Gastroesophageal sphincter (tissue), 3 donors: ENCODE measurements around the gene RXYLT1.

ENCODE experiments used
- EP300 ChIP-seq: sonication (generic); formaldehyde crosslinking; IDR thresholded peaks from one replicate; pipeline ENCODE4 v1.6.1; 2017; ENCODE audit warnings: antibody characterized with exemption, mild to moderate bottlenecking
- POLR2A ChIP-seq, 2 donors: fragments of 450-650 bp; IDR thresholded peaks; one replicate each; pipeline ENCODE4 v1.6.1; 2017; ENCODE audit warnings: antibody characterized with exemption in 2 of 2, mild to moderate bottlenecking in 2 of 2, moderate library complexity in 1 of 2
- POLR2AphosphoS5 ChIP-seq: sonication (generic); formaldehyde crosslinking; IDR thresholded peaks from one replicate; pipeline ENCODE4 v1.6.1; 2017; ENCODE audit warnings: antibody characterized with exemption
- TF ChIP-seq, protein P1 (sequence below), 4 experiments: fragments of 200-600 bp in 2 of 4; fragments of 450-650 bp in 2 of 4; sonication (generic) in 1 of 4; IDR thresholded peaks; one replicate each; pipeline ENCODE4 v1.5.1; 2017 to 2019; ENCODE audit warnings: antibody characterized with exemption in 4 of 4, mild to moderate bottlenecking in 2 of 4, moderate library complexity in 2 of 4

DNA sequence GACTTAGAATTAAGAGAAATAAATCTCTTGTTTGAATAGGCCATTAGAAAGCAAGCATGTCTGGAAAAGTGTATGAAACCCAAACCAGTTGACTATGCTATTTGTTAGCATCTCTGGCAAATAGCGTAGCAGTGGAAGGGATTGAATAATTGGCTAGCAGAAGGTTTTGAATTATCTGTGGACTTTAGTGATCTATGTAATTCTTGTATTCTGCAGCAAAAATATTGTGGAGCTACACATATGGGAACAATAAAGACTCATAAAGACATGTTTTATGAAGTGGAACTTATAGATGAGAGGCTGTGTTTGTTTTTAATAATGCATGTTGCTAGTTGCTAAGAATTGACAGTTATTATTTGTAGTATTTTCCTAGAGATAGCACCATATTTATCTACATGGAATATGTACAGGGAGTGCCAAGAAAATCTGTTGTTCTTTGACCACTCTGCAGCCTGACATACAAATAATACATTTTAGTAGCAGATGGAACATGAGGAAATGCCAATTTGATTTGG, 69.5 kb downstream of the RXYLT1 start:
- TF ChIP-seq, protein P1, sequence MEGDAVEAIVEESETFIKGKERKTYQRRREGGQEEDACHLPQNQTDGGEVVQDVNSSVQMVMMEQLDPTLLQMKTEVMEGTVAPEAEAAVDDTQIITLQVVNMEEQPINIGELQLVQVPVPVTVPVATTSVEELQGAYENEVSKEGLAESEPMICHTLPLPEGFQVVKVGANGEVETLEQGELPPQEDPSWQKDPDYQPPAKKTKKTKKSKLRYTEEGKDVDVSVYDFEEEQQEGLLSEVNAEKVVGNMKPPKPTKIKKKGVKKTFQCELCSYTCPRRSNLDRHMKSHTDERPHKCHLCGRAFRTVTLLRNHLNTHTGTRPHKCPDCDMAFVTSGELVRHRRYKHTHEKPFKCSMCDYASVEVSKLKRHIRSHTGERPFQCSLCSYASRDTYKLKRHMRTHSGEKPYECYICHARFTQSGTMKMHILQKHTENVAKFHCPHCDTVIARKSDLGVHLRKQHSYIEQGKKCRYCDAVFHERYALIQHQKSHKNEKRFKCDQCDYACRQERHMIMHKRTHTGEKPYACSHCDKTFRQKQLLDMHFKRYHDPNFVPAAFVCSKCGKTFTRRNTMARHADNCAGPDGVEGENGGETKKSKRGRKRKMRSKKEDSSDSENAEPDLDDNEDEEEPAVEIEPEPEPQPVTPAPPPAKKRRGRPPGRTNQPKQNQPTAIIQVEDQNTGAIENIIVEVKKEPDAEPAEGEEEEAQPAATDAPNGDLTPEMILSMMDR (IDR thresholded peaks at IDR 0.05), result no peak
- no peak for TF ChIP-seq POLR2AphosphoS5
- TF ChIP-seq EP300, result no peak
- TF ChIP-seq POLR2A (IDR thresholded peaks at IDR 0.05), result no peak
